ENCODE data around the gene FAM9A. TPM values are rescaled to one million over a fixed set of nuclear protein-coding genes. Genes with fewer than 3 reads are reported as not detected.

Gene FAM9A
- total and polyA plus RNA-seq, 2 of the 8 experiments (the other 6 are each of a cell fraction or from before 2014, with no cell fraction given): not detected

- Histone ChIP-seq H3K36me3 (ENCODE audit: control insufficient read depth in 2 of 4, insufficient read depth in 4 of 4, low read length in 3 of 4) (no peaks in the 10 kb centered on the region), H4K5ac (ENCODE audit: insufficient read length, low read depth, low read length) (no peak overlapping the region), H3K4me2 (ENCODE audit: insufficient read depth in 1 of 2, low read depth in 2 of 2, low read length in 2 of 2) (no peak overlapping the region), H2BK20ac (ENCODE audit: low read length) (no peak overlapping the region), H2BK15ac (ENCODE audit: low read length) (no peak overlapping the region), H3K9me3 (ENCODE audit: insufficient read depth in 2 of 2, low read depth in 1 of 2, low read length in 1 of 2) (no peaks in the 10 kb centered on the region), H3K4me1 (replicated peaks in 1 of 4; ENCODE audit: control insufficient read depth in 3 of 4, insufficient read depth in 4 of 4, low read length in 3 of 4) (no peaks in the 10 kb centered on the region), H2BK12ac (ENCODE audit: low read depth, low read length) (no peak overlapping the region), H3K23ac (ENCODE audit: insufficient read length) (no peak overlapping the region), H3K23me2 (ENCODE audit: low read depth, low read length) (no peaks in the 10 kb centered on the region), H2AK5ac (ENCODE audit: low read depth, low read length) (no peak overlapping the region), H3K18ac (ENCODE audit: extremely low read depth, low read length) (no peak overlapping the region), H3K4ac (replicated peaks; ENCODE audit: insufficient read length, low read depth, low read length) (no peak overlapping the region), H4K91ac (replicated peaks; ENCODE audit: insufficient read length, low read length) (no peak overlapping the region), H4K20me1 (replicated peaks in 1 of 2; ENCODE audit: control insufficient read depth in 1 of 2, insufficient read depth in 2 of 2, low read length in 2 of 2) (no peaks in the 10 kb centered on the region), H2AFZ (ENCODE audit: low read length) (no peak overlapping the region), H3K9ac (replicated peaks in 1 of 4; ENCODE audit: extremely low read depth in 1 of 4, low read depth in 3 of 4, low read length in 3 of 4) (no peak overlapping the region), H3K4me3 (ENCODE audit: extremely low read depth in 1 of 4, insufficient read depth in 2 of 4, low read depth in 3 of 4, low read length in 4 of 4) (no peak overlapping the region), H2BK5ac (ENCODE audit: low read depth, low read length) (no peak overlapping the region), H3K14ac (ENCODE audit: insufficient read length) (no peak overlapping the region), H2BK120ac (replicated peaks; ENCODE audit: low read depth, low read length) (no peak overlapping the region), H3K79me1 (ENCODE audit: low read depth, low read length) (no peaks in the 10 kb centered on the region), H4K8ac (ENCODE audit: extremely low read depth, insufficient read depth, low read length) (no peak overlapping the region), H3K79me2 (ENCODE audit: control insufficient read depth in 1 of 2, insufficient read depth in 2 of 2, low read length in 2 of 2) (no peaks in the 10 kb centered on the region), H3K27ac (ENCODE audit: low read depth, low read length) (no peak overlapping the region), H3K56ac (replicated peaks; ENCODE audit: insufficient read length, low read depth, low read length) (no peak overlapping the region), H3K27me3 (replicated peaks in 1 of 4; ENCODE audit: control insufficient read depth in 3 of 4, extremely low read depth in 1 of 4, insufficient read depth in 3 of 4, low read length in 3 of 4) (no peaks in the 10 kb centered on the region)
- 90% methylated on average over 2 of the region's 2 CpGs; no CpG with 5 or more reads in 1 of the 2 experiments for WGBS, 2 experiments (ENCODE audit: extremely low coverage in 1 of 2, insufficient coverage in 1 of 2, insufficient read length in 1 of 2, insufficient replicate concordance in 2 of 2, low coverage in 1 of 2, low lambda C conversion rate in 2 of 2, missing lambda C conversion rate in 1 of 2)
- POLR2A ChIA-PET (ENCODE audit: partially characterized antibody): no interaction called here
- CTCF ChIA-PET (ENCODE audit: partially characterized antibody): no interaction called here
- no peak for DNase-seq (ENCODE audit: low read depth in 1 of 2, low spot score in 2 of 2)
- no peak for FAIRE-seq
- TF ChIP-seq RXRA (IDR thresholded peaks at IDR 0.05; ENCODE audit: insufficient read depth, low read depth, low read length) (no peak), TBP (IDR thresholded peaks at IDR 0.05; ENCODE audit: low read depth, low read length) (no peak), TEAD4 (IDR thresholded peaks at IDR 0.05; ENCODE audit: low read depth, low read length) (no peak), CHD1 (IDR thresholded peaks at IDR 0.05; ENCODE audit: low read depth, low read length) (no peak), NANOG (IDR thresholded peaks at IDR 0.05; ENCODE audit: insufficient read depth, low read depth, low read length, poor library complexity, severe bottlenecking) (no peak), NRF1 (IDR thresholded peaks at IDR 0.05; ENCODE audit: low read depth, low read length) (no peak), CBX8 (IDR thresholded peaks at IDR 0.05; ENCODE audit: borderline replicate concordance, low read depth, low read length) (no peak), ASH2L (IDR thresholded peaks at IDR 0.05; ENCODE audit: low read length) (no peak), HDAC2 (IDR thresholded peaks at IDR 0.05; ENCODE audit: borderline replicate concordance in 1 of 2, low read depth in 2 of 2, low read length in 2 of 2) (no peak), KDM5A (IDR thresholded peaks at IDR 0.05; ENCODE audit: low read length) (no peak), SIN3A (conservative IDR thresholded peaks at IDR 0.05 in 1 of 2, IDR thresholded peaks at IDR 0.05 in 1 of 2; ENCODE audit: low read depth in 1 of 2, low read length in 2 of 2) (no peak), ZNF274 (IDR thresholded peaks at IDR 0.05; ENCODE audit: borderline replicate concordance, extremely low read depth, low read length) (no peak), RAD21 (IDR thresholded peaks at IDR 0.05 in 1 of 2, conservative IDR thresholded peaks at IDR 0.05 in 1 of 2; ENCODE audit: low read depth in 2 of 2, low read length in 2 of 2) (no peak), POLR2A (IDR thresholded peaks at IDR 0.05; ENCODE audit: control extremely low read depth in 1 of 2, low read depth in 2 of 2, low read length in 2 of 2) (no peak), CHD2 (IDR thresholded peaks at IDR 0.05; ENCODE audit: low read length) (no peak)
These were observed 3.9 kb upstream of the FAM9A start for GRCh38 chrX:8805046-8805445.

Data from H1 (cell line).